Heart left ventricle (tissue), 16 donors: ENCODE results near the gene LAYN. TPM values are rescaled to one million over a fixed set of nuclear protein-coding genes. Genes with fewer than 3 reads are reported as not detected.

ENCODE experiments used
- ATAC-seq, 4 donors: fragments of 200-7000 bp; cut with Tn5 transposase; one replicate each; pipeline ENCODE4 v1.9.1; 2020 to 2022; ENCODE audit warnings: moderate library complexity in 4 of 4, mild to moderate bottlenecking in 3 of 4, moderate number of reproducible peaks in 1 of 4
- DNase-seq, 5 donors: peaks; one replicate each; pipeline ENCODE4 v3.0.0-alpha.2; 2020
- H3K27ac ChIP-seq, 12 donors: fragments of 200-600 bp; sonication (generic) in 4 of 12; one replicate each; pipeline versions ENCODE4 v1.5.0 to v1.8.0; 2016 to 2022; ENCODE audit warnings: mild to moderate bottlenecking in 2 of 12
- H3K27me3 ChIP-seq, 9 donors: fragments of 200-600 bp; sonication (generic) in 2 of 9; one replicate each; pipeline versions ENCODE4 v1.5.1 to v1.8.0; 2016 to 2022; ENCODE audit warnings: mild to moderate bottlenecking in 3 of 9
- H3K36me3 ChIP-seq, 9 donors: fragments of 200-600 bp; sonication (generic) in 2 of 9; one replicate each; pipeline versions ENCODE4 v1.5.0 to v1.8.0; 2018 to 2022; ENCODE audit warnings: mild to moderate bottlenecking in 2 of 9
- H3K4me1 ChIP-seq, 12 donors: fragments of 200-600 bp; sonication (generic) in 4 of 12; one replicate each; pipeline versions ENCODE4 v1.5.0 to v1.8.0; 2016 to 2022; ENCODE audit warnings: mild to moderate bottlenecking in 3 of 12
- H3K4me3 ChIP-seq, 12 donors: fragments of 200-600 bp; sonication (generic) in 4 of 12; one replicate each; pipeline versions ENCODE4 v1.5.0 to v1.8.0; 2017 to 2022; ENCODE audit warnings: mild to moderate bottlenecking in 9 of 12, moderate library complexity in 4 of 12
- H3K9me3 ChIP-seq, 12 donors: fragments of 200-600 bp; sonication (generic) in 4 of 12; one replicate each; pipeline versions ENCODE4 v1.5.0 to v1.8.0; 2016 to 2022; ENCODE audit warnings: mild to moderate bottlenecking in 1 of 12
- POLR2A ChIP-seq, 2 donors: fragments of 450-650 bp; IDR thresholded peaks; one replicate each; pipeline ENCODE4 v1.6.1; 2017; ENCODE audit warnings: antibody characterized with exemption in 2 of 2, mild to moderate bottlenecking in 2 of 2, moderate library complexity in 2 of 2
- WGBS, 4 donors: extraction: QIAGEN DNeasy Blood & Tissue Kit in 2 of 4; methylation state at CpG; one replicate each; pipeline versions ENCODE4 v1.1.5 to v1.1.7; 2013 to 2018; 5-methylcytosine and 5-hydroxymethylcytosine counted together
- intact Hi-C, 10 donors: fragments of 100-400 bp; cut with DNase I; formaldehyde crosslinking; loops; one replicate each; pipeline versions ENCODE4 v1.11.1 to v1.14.2; 2022
- polyA plus RNA-seq, 2 donors: library from polyadenylated mRNA; stranded (reverse); fragments of 200-250 nt; gene quantifications; one replicate each; pipeline ENCODE4 v1.2.3, GENCODE V29; 2013
- total RNA-seq, 9 donors: library from RNA; depleted of rRNA in 2 of 9; stranded (reverse); fragments of >200 nt in 2 of 9; fragmentation: NEBNext Ultra II Directional in 3 of 9; extraction: Animal tissue kit (Norgen Biotek cat#: 25700) in 3 of 9; gene quantifications; one replicate each; pipeline versions ENCODE4 v1.1.0 to v1.2.4, GENCODE V29; 2016 to 2023
- TF ChIP-seq, protein P1 (sequence below), 12 donors: fragments of 200-600 bp; sonication (generic) in 4 of 12; IDR thresholded peaks; one replicate each; pipeline versions ENCODE4 v1.5.0 to v1.8.0; 2018 to 2022; ENCODE audit warnings: antibody characterized with exemption in 12 of 12, mild to moderate bottlenecking in 5 of 12
- donor health status: ischemic (EF 13 %, LVEDD 7.1; RV severe dilation, severe dysfunction).
- donor health status: healthy with polysubstance abuse.
- donor health status: DM: no; HTN: yes; CAD: no.
- donor health status: DM: no; HTN: no; CAD: no.
- donor health status: ischemic (EF 25% LVEDD 6.9; RV normal size, moderate dysfunction).
- donor health status: ischemic (EF 25% LVEDD 5.7; RV mildly dilated, moderate dysfunction).
- donor health status: healthy.
- donor health status: DM: yes; HTN: yes; CAD: no.
- donor health status: ischemic (EF 35%, LVEDD 5.7; RV mildly dilated, moderate dysfunction).
- donor health status: nonischemic (EF 11% LVEDD 7.7; RV severe dilation, severe dysfunction).
- donor health status: DM: yes; HTN: yes; CAD: no.
- donor health status: PGD.
- donor health status: ischemic (EF 29% LVEDD 5.4; RV normal size, mild dysfunction).
- donor health status: nonischemic (EF 23%, LVEDD 6.1; RV moderate dilation, normal function).

Gene LAYN
- total and polyA plus RNA-seq, 11 donors: 1.2 to 6.9 (median 2.8) TPM

DNA sequence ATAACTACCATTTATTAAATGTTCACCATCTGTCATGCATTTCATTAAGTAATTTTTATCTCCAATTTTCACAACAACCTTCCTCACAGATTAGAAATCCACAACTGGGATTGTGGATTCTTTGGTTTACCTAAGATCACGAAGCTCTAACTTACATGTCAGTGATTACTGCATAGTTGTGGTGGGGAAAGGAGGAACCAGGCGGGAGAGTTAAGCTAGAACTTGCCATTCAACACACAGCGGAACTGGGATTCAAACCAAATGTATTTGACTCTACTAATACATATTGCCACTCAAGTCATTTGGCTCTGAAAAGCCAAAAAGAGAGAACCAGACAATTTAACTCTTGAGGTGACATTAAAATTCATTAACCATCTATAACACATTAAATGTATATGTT lies 10.4 kb upstream of the LAYN start:
- Histone ChIP-seq H3K27ac (no peak overlapping the region), H3K4me3 (no peak overlapping the region), H3K9me3 (no peaks in the 10 kb centered on the region), H3K36me3 (no peaks in the 10 kb centered on the region), H3K27me3 (peaks cover 0 to 11% (median 0%) of the 10 kb centered on the region in 9 donors), H3K4me1 (no peaks in the 10 kb centered on the region)
- intact Hi-C loops: no loop called here
- WGBS, 4 donors: 78 to 85% (median 81%) methylated on average over 3 of the region's 3 CpGs
- DNase-seq (no peak), ATAC-seq (no peak)
- TF ChIP-seq, protein P1, sequence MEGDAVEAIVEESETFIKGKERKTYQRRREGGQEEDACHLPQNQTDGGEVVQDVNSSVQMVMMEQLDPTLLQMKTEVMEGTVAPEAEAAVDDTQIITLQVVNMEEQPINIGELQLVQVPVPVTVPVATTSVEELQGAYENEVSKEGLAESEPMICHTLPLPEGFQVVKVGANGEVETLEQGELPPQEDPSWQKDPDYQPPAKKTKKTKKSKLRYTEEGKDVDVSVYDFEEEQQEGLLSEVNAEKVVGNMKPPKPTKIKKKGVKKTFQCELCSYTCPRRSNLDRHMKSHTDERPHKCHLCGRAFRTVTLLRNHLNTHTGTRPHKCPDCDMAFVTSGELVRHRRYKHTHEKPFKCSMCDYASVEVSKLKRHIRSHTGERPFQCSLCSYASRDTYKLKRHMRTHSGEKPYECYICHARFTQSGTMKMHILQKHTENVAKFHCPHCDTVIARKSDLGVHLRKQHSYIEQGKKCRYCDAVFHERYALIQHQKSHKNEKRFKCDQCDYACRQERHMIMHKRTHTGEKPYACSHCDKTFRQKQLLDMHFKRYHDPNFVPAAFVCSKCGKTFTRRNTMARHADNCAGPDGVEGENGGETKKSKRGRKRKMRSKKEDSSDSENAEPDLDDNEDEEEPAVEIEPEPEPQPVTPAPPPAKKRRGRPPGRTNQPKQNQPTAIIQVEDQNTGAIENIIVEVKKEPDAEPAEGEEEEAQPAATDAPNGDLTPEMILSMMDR (IDR thresholded peaks at IDR 0.05): no peak
- TF ChIP-seq POLR2A (IDR thresholded peaks at IDR 0.05): no peak

DNA sequence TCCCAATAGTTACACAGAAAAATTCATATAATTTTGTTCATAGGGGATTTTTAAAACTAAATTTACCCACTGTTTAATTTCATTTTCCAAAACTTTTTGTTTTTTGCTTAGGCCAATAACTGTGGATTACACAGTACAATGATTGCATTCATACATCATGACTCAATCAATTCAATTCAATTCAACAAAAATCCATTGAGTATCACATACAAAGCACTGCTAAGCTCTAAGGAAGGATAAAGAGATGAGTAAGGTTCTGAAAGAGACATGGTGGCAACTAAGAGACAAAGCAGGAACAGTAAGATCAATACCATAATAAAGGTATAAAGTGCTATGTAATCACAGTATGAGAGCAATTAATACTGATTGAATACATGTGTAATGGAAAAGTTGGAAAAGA lies 9.4 kb upstream of the LAYN start:
- no peak overlapping the region for H3K4me3 ChIP-seq
- TF ChIP-seq, protein P1 (IDR thresholded peaks at IDR 0.05): no peak
- no peak for TF ChIP-seq POLR2A (IDR thresholded peaks at IDR 0.05)
- H3K4me1 ChIP-seq: no peaks in the 10 kb centered on the region
- H3K27ac ChIP-seq: no peak overlapping the region
- H3K36me3 ChIP-seq: no peaks in the 10 kb centered on the region
- H3K27me3 ChIP-seq: peaks cover 0 to 11% (median 2%) of the 10 kb centered on the region in 9 donors
- DNase-seq: no peak
- no peaks in the 10 kb centered on the region for H3K9me3 ChIP-seq
- ATAC-seq: no peak
- intact Hi-C loops: no loop called here

DNA sequence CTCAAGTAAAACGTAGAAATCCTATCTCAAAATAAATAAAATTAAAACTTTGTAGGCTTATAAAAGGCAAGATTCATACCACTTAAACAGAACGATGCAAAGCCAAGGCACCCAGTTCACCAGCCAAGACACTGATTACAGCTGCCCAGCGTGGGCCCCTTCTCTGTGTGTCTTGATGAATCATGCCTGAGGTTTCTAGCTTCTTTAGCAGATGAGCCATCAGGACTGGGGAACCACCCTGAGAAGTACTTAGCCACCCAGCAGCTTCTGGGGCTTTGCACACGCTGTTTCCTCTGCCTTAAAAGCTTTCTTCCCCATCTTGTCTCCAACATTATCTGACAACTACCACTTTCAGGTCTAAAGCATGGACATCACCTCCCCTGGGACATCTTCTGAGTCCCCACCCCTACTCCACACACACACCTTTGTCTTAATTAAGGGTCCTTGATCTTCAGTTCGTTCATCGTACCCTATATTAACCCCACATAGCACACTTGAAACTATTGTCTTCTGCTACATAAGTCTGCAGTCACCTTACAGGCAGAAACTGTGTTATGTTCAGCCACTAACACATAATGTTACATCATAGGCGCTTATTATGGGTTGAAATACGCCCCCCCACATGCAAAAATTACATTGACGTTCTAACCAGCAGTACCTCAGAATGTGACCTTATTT lies 8.7 kb upstream of the LAYN start:
- Histone ChIP-seq H3K36me3 (no peaks in the 10 kb centered on the region), H3K4me3 (no peak overlapping the region), H3K9me3 (no peaks in the 10 kb centered on the region), H3K4me1 (no peaks in the 10 kb centered on the region), H3K27me3 (peaks cover 0 to 11% (median 2%) of the 10 kb centered on the region in 9 donors), H3K27ac (no peak overlapping the region)
- ATAC-seq (no peak), DNase-seq (no peak)
- intact Hi-C loops: no loop called here
- WGBS, 4 donors: 79 to 83% (median 82%) methylated on average over 9 of the region's 9 CpGs
- TF ChIP-seq, protein P1 (IDR thresholded peaks at IDR 0.05): no peak
- no peak for TF ChIP-seq POLR2A (IDR thresholded peaks at IDR 0.05)

DNA sequence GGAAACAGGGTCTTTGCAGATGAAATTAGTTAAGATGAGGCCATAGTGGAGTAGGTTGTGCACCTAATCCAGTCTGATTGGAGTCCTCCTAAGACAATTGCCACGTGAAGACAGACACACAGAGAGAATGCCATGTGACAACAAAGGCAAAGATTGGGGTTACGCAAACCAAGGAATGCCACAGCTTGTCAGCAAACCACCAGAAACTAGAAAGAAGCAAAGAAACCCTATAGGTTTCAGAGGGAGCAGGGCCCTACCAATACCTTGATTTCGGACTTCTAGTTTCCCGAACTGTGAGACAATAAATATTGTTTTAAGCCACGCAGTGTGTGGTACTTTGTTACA lies 8.2 kb upstream of the LAYN start:
- TF ChIP-seq POLR2A (IDR thresholded peaks at IDR 0.05): no peak
- TF ChIP-seq, protein P1 (IDR thresholded peaks at IDR 0.05): no peak
- Histone ChIP-seq H3K27ac (no peak overlapping the region), H3K27me3 (peaks cover 0 to 11% (median 2%) of the 10 kb centered on the region in 9 donors), H3K4me1 (no peaks in the 10 kb centered on the region), H3K9me3 (no peaks in the 10 kb centered on the region), H3K36me3 (no peaks in the 10 kb centered on the region), H3K4me3 (no peak overlapping the region)
- WGBS, 4 donors: 85 to 89% (median 87%) methylated on average over 5 of the region's 5 CpGs
- intact Hi-C loops: no loop called here
- DNase-seq (no peak), ATAC-seq (no peak)
